Activated T-helper 1 cell treated with anti-CD3 and anti-CD28 coated beads, Interleukin-2, amount 50 U/mL, for 16 hours (primary cell): Measurements from ENCODE around the gene RNF220.
"Not testable (repeated sequence)": the region's sequence is repeated elsewhere in the genome, so short reads cannot be mapped to it uniquely, and the experiment has no call there.

ENCODE experiments used
- DNase-seq, 2 donors: peaks; one replicate each; pipeline ENCODE4 v3.0.0-alpha.2; 2020; ENCODE audit warnings: low read depth in 1 of 2, low spot score in 1 of 2

Gene RNF220

DNA sequence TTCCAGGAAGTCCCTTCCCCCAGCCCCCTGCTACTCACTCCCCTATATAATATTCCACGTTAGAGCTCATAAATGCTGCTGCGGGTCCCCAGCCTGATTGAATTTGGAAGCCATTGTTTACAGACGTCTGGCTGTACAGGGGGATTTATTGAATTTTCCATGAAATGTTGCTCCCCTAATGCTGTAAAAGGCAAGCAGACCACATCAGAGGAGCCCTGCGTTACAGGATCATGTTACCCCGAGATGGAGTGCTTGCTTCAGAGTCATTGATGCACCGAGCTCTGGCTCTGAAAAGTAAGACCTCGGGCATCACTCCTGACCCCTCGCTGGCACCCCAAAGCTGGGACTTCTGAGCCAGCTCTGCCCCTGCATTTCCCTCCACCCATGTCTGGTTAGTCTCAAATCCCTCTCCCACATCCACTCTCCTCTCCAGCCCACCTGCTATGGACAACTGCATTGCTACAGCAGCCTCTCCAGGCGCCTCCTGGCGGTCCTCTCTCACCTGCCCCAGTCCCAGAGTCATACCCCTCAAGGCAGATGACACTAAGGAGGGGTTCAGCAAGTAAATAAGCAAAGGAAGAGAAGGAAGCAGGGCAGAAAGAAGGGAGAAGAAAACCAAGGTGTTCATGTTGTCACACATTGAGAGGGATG is 141.5 kb downstream of the RNF220 start:
- no peak for DNase-seq

DNA sequence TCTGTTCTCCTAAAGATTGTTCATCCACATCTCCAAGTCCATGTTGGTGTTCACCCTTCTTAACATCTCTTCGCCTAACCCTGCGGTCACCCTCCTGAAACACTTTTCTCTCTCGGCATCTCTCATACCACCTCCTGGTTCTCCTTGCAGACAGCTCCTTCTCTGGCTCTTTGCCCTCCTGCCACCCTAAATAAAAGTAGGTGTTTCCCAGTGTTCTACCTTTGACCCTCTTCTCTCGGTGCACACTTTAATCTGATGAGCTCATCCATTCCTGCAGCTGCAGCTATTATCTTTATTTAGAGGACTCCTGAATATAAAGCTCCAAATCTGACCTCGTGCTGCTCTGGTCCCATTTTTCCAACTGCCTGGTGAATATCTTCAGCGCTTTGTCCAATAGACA is 142.3 kb downstream of the RNF220 start:
- DNase-seq = no peak

DNA sequence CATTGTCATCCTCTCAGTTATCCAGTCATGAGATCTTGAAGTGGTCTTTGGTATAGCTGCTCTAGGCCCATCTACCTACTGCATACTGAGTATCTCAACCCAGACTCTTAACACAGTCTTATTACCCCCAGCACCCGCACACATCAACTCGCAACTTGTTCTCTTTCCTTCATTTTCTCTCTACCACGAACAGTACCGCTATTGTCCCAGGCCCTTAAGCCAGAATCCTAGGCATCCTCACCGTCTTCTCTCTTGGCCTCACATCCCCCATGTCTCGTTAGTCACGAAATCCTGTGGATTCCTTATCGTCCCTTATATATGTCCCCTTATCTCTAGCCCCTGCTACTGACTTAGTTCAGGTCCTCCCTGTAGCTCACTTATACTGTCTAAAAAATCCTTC is 142.8 kb downstream of the RNF220 start:
- DNase-seq = no peak

DNA sequence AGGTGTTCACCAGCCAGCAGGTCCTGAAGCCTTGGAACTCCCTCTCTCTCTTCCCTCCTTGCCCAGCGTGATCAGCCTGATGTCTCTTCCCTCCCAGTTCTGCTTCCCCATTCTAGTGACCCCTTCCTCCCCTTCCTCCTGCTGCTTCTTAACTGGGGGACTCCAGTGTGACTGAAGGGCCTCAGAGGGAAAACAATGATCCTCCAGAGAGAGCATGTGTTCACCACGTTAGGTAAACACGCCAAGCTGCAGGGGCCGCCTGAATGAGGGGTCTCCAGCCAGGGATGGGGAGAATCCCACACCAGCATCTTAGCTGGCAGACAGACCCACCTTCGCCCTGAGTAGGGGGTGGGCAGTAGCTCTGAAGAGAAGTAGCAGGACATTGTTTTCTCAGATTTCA is 144.5 kb downstream of the RNF220 start:
- DNase-seq = no peak

DNA sequence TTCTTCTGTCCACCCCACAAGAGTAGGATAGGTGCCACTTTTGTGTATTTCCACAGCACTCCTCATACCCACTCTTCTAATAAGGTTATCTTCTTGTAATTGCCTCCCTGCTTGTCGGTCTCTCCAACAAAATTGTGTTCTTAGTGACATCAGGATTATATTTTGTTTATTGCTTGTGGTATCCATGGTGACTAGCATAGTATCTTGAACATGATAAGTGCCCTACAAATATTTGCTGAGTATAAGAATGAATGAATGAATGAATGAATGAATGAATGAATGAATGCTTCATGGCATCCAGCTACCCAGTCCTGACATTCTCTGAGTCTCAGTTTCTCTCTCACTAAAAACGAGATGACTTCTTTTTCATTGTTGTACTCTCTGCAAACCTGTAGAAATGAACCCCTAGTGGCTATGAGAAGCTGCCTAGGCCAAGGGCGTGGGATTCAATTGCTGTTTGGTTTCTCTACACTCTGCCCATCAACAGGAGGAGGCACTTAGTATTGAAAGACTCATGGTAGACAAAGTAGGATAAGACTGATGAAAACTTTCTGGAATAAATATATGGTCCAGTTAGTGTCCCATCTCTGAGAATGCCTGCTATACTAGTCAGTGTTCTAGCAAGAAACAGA is 148.2 kb downstream of the RNF220 start:
- DNase-seq = no peak

DNA sequence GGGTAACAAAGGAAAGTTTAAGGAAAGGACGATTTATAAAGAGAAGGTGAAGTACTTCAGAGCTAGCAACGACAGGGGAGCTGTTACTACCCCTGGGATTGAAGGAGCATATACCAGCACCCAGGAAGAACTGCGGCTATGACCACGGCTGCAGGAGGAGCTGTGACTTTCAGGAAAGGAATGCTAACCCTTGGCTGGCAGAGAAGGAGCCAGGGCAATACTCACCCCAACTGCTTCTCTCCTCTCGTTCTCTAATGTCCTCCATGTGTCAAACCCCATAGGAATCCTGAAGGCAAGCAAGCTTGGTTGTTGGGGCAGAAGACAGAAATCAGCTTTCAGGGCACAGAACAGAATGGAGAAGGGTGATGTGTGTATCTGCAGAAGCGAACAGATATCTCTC is 148.7 kb downstream of the RNF220 start:
- DNase-seq = no peak

DNA sequence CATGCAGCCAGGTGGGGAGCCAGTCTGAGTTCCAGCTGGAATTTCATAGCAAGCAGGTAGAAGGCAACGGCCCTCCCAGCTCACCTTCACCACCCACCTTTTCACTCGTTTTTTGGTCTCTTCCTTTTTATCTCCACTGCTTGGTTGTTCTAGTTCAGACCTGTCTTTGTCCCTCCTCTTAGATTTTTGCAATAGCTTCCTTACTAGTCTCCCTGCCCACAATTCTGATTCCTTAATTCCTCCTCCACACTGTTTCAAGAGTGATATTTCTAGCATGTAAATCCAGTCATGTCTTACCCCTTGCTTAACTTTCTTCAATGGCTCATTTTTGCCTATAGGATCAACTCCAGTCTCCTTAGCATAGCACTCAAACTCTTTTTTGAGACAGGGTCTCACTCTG is 149.7 kb downstream of the RNF220 start:
- no peak for DNase-seq

DNA sequence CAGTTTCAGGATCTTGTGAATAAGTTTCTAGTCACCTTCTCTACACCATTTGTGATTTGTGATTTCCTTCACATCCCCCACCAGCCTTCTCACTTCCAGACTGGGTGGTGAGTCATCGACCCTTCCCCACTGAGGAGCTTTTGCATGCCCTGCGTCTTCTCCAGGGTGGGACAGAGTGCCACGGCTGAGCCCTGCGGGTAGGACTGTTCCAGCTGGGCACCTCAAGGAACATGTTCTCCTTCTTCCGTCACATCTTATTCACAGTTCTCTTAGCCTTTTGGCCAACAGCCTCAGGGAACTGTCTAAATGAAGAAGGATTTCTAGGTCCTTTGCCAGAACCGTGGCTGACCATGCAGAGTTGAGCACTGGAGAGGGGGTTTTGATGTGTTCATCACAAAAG is 152.7 kb downstream of the RNF220 start:
- DNase-seq = no peak

DNA sequence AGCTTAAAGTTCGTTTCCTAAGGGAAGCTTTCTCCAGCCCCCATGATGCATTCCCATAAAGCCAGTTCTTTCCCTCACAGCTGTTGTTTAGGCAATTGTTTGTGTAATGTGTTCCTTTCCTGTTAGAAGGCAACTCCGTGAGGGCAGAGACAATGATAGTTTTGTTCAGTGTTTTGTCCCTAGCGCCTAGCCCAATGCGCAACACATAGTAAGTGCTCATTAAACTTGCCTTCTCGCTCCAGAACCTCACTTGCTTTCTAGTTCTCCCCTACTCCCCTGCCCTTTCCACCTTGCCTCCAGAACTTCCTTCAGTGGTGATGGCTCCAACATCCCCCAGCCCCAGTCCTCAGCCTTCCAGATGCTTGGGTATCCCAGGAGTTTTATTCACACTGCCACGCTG is 153.8 kb downstream of the RNF220 start:
- no peak for DNase-seq

DNA sequence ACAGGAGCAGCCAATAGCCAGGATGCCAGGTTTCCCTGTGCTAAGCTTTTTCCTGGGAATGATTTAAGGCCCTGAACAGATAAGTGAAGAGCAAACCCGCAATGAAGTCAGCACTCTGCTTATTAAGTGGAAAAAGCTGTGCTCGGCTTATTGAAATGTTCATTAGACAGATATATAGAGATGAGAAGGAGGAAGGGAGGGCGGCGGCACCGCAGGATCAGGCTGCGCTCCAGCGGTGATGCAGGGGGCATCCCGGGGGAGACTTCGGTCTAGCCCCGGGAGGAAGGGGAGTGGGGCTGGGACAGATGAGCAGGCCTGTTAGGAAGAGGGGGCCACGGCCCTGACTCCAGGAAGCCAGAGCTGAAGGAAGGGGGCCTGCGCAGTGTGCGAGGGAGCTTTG is 154.3 kb downstream of the RNF220 start:
- no peak for DNase-seq

DNA sequence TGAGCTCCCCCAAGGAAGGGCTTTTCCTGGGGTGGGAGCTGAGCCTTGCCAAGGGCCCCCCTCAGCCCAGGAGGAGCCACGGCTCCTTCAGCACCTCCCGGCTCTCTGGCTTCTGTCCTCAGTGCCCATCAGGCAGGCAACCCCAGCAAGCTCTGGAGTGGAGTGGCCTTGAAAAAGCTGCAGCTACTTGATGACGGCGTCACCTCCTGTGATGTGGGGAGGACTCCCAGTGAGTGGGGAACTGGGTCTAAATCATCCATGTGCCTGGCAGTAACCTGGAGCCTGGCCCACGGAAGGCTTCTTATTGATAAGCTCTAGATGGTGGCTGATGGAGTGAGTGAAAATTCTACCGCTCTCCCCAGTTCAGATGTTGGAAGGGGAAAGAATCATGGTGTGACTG is 154.9 kb downstream of the RNF220 start:
- no peak for DNase-seq

DNA sequence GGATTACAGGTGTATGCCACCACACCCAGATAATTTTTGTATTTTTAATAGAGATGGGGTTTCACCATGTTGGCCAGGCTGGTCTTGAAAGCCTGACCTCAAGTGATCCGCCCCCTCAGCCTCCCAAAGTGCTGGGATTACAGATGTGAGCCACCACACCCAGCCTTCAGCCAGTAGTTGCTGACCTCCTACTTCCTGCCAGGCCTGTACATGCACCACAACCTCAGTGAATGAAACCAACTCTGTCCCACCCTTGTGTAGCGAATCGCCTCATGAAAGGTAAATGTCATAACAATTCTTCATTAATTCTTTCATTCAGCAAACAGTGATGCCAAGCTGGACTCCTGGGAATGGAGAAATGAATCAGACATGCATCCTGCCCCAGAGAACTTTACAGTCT is 155.6 kb downstream of the RNF220 start:
- not testable (repeated sequence) for DNase-seq

DNA sequence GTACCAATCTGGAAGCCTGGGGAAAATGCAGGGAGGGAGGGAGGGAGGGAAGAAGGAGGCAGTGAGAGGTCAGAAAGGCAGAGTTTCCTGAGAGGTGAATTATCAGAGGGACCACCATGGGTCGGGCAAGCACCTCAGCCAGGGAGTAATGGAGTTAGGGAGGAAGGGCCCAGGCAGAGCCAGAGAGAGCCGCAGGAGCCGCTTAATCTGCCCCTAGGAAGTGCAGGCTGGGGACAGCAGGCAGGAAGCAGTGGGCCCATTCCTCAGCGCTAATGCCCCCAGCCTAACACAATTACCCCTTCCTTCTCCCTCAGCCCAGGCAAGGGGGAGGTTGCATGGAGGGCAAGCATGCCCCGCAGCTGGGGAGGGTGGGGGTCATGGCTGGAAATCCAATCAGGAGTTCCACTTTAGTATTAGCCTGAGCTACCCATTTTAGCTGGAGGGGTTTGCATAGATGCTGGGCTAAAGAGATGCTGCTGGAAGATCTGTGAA is 160.2 kb downstream of the RNF220 start:
- no peak for DNase-seq

DNA sequence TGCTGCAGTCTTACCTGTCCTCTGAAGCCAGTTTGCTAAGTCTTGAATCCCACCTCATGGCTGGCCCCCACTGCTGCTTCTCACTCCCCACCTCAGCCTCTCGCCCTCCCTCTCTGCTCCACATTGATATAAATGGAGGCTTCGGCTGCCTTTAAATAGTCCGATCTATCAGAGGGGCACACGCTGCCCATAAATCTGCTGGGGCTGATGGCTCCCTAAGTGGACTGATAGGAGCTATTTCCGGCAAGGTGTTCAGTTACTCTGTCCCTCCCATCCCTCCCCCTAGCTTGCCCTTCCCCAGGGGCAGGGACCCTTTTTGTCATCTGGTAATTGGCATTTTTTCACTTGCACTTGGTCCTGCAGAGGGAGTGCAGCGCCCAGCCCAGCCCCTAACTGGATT is 160.8 kb downstream of the RNF220 start:
- DNase-seq = no peak

DNA sequence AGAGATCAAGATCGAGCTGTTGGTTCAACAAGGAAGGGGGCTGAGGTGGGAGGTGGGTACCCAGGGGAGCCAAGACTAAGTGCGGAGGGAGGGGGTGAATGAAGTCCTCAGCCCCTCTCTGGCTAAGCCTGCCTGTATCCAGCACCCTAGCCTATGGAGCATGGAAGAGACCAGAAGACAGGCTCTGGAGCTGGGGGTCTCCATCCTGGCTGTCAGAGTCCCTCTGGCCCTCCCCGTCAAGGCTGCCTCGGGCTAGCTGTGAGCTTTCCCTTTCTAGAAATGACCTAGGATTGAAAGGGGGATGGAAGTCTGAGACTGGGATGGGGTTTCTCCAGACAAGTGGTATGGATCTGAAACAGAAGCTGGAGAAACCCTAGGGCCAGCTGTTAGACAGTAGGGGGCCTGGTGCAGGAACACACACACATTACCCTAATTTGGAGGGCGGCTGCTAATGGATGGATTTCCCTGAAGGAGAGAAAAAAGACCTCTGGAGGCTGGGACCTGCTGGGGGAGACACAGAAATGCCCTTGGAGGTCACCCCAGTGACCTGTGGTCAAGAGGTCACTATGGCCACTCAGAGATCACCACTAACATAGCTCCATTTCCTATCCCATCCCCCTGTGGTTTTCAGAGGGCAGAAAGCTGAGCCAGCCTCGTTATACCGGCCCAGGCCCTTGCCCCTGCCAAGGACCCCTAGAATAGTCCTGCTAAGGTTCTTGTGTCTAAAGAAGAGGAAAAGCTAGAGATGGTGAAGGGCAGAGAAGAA is 161.4 kb downstream of the RNF220 start:
- no peak for DNase-seq

DNA sequence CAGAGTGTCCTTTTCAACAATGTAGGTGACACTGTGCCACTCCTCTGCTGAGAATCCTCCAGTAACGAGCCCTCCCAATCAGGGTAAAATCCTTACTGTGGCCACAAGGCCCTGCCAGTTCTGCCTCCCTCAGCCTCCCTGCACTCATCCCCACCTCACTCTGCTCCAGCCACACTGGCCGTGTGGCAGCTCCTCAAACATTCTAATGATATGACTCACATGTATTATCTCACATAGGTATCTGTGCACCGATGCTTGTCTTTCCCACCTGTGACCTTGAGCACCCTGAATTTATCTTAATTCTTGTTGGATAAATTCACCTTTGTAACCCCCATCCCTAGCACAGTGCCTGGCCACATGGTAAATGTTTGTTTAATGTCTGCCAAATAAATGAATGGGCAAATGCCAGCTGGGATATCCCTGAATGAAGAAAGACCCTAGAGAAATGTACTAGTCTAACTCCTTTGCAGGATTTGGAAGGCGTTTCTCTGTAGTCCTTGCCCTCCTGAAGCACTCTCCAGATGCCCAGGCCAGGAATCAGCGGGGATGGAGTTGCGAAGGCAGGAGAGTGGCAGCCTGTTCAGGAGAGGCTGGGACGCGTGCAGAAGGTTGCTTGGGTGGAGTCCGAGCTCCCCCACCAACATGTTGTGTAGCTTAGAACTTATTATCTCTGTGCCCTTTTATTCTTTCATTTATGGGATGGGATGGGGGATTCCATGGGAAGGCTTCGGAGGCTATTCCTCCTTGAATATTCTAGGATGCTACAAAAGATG is 163.3 kb downstream of the RNF220 start:
- no peak for DNase-seq

DNA sequence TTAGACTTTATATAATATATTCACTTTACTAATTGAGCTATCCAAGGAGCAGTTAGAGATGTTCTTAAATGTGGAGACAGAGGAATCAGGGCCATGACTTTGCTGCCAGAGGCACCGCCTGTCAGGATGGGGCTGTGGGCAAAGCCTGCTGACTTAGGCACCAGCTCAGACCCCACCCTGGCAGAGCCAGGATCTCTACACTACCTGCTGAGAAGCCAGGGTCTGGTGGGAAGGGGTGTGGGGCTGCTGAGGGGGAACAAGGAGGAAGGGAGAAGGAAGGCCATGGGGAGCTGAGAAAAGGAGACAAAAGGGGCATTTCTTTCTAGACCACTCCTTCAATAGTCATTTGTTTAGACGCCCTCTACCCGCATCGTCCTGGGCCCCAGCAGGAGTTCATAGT is 164.4 kb downstream of the RNF220 start:
- DNase-seq = no peak

DNA sequence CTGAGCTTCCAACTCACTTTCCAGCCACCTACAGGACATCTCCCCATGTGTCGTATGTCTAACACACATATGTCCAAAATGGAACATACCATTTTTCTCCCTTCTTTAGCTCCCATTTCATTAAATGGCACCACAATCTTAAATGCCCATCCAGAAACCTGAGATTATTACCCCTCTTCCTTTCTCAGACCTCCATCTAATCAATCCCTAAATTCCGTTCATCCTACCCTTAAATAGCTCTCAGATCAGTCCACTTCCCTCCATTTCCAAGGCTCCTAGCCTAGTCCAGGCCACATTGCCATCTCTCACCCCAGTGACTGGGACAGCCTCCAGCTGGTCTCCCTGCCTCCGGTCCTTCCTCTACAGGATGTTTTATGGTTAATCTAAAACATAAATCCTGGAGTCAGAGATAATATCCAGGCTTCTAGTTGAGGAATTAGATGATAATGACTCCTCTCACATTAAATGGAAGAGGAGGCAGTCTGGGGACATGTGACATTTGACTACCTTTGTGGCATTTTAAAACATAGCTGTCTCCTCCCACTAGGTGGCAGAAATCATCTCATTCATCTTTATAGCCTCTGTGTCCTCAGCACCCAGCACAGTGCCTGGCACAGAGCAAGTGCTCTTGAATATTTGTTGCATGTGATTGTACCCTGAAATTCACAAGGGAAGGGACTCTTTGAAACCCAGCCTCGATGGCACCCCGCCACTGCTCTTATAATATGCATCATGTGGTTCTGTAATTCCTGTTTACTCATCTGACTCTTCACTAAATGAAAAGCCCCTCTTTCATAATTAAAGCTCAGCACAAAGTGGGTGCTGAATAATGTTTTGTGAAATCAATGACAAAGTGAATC is 166.9 kb downstream of the RNF220 start:
- DNase-seq = no peak

DNA sequence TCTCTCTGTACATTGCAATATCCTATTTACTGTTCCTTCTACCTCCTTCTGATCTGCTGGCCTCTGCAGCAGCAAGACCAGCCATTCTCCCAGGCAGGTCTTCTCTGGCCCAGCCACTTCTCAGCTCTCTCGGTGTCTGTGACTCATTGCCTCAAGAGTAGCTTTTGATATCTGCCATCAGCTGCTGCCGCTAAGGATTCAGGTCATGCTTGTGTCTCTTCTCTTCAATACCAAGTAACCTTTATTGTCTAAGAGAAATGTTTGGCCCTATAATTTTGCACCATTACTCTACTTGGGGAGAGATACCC is 167.5 kb downstream of the RNF220 start:
- no peak for DNase-seq

DNA sequence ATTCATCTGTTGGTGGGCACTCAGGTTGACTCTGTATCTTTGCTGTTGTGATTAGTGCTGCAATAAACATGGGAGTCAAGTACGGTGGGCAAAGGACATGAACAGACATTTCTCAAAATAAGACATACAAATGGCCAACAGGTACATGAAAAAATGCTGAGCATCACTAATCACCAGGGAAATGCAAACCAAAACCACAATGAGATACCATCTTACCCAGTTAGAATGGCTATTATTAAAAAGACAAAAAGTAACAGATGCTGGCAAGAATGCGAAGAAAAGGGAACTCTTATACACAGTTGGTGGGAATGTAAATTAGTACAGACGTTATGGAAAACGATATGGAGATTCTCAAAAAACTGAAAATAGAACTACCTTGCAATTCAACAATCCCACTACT is 170.3 kb downstream of the RNF220 start:
- DNase-seq = no peak
